ENCODE data around the gene TIFAB.

Gene TIFAB

GRCh38 chr5:135428586-135428985 lies 23.6 kb downstream of the TIFAB start:
- DNase-seq (ENCODE audit: low read depth in 1 of 2, low spot score in 1 of 2): no peak

- DNase-seq (ENCODE audit: low read depth in 1 of 2, low spot score in 1 of 2): no peak
Observed at GRCh38 chr5:135426102-135427082, 25.8 kb downstream of the TIFAB start.

- DNase-seq (ENCODE audit: low read depth in 1 of 2, low spot score in 1 of 2): no peak
Observed at GRCh38 chr5:135425641-135426040, 26.5 kb downstream of the TIFAB start.

- DNase-seq (ENCODE audit: low read depth in 1 of 2, low spot score in 1 of 2): no peak
Observed at GRCh38 chr5:135423846-135424168, 28.3 kb downstream of the TIFAB start.

- DNase-seq (ENCODE audit: low read depth in 1 of 2, low spot score in 1 of 2): no peak
Observed at GRCh38 chr5:135423146-135423845, 28.9 kb downstream of the TIFAB start.

- no peak for DNase-seq (ENCODE audit: low read depth in 1 of 2, low spot score in 1 of 2)
Observed at GRCh38 chr5:135422419-135422818, 29.7 kb downstream of the TIFAB start.

- no peak for DNase-seq (ENCODE audit: low read depth in 1 of 2, low spot score in 1 of 2)
Observed at GRCh38 chr5:135417083-135417482, 35.1 kb downstream of the TIFAB start.

GRCh38 chr5:135405082-135405481 lies 47.1 kb downstream of the TIFAB start:
- DNase-seq (ENCODE audit: low read depth in 1 of 2, low spot score in 1 of 2): no peak

GRCh38 chr5:135402031-135402430 lies 50.1 kb downstream of the TIFAB start:
- DNase-seq (ENCODE audit: low read depth in 1 of 2, low spot score in 1 of 2): no peak

GRCh38 chr5:135400866-135401265 lies 51.3 kb downstream of the TIFAB start:
- no peak for DNase-seq (ENCODE audit: low read depth in 1 of 2, low spot score in 1 of 2)

GRCh38 chr5:135399794-135400542 lies 52.2 kb downstream of the TIFAB start:
- DNase-seq (ENCODE audit: low read depth in 1 of 2, low spot score in 1 of 2): no peak

- peak; percentile 59 to 78 for DNase-seq (ENCODE audit: low read depth in 1 of 2, low spot score in 1 of 2)
Observed at GRCh38 chr5:135398855-135399793, 53.0 kb downstream of the TIFAB start, which contains the start of gene MACROH2A1. MACROH2A1 (minus strand) TSS chr5:135399231; CDS start chr5:135389093, 10,138 bp downstream.

GRCh38 chr5:135398160-135398854 lies 53.8 kb downstream of the TIFAB start:
- peak in 1 of 2 donors; percentile 13 for DNase-seq (ENCODE audit: low read depth in 1 of 2, low spot score in 1 of 2)
